Right atrium auricular region (tissue), 2 donors: Measurements from ENCODE around the gene PAK6. TPM values are rescaled to one million over a fixed set of nuclear protein-coding genes. Genes with fewer than 3 reads are reported as not detected.
A peak's percentile ranks its signal among the peaks of the same experiment; 100 is the strongest.

Source experiments
- DNase-seq: peaks from one replicate; pipeline ENCODE4 v3.0.0-alpha.2; 2019; ENCODE audit warnings: low spot score
- H3K27ac ChIP-seq, 2 donors: fragments of 200-600 bp; sonication (generic); 1 replicate in 1 of 2; 2 replicates in 1 of 2; pipeline ENCODE4 v1.5.1; 2016 to 2019
- H3K27me3 ChIP-seq, 2 donors: fragments of 200-600 bp; sonication (generic); one replicate each; pipeline versions ENCODE4 v1.5.1 to v1.6.0; 2017 to 2019
- H3K36me3 ChIP-seq: fragments of 200-600 bp; sonication (generic); one replicate; pipeline ENCODE4 v1.5.1; 2016
- H3K4me1 ChIP-seq, 2 donors: fragments of 200-600 bp; sonication (generic); one replicate each; pipeline versions ENCODE4 v1.5.1 to v1.6.0; 2017 to 2019
- H3K4me3 ChIP-seq, 2 donors: fragments of 200-600 bp; sonication (generic); 1 replicate in 1 of 2; 2 replicates in 1 of 2; pipeline ENCODE4 v1.5.1; 2017 to 2019; ENCODE audit warnings: mild to moderate bottlenecking in 1 of 2, moderate library complexity in 1 of 2
- H3K9me3 ChIP-seq, 2 donors: fragments of 200-600 bp; sonication (generic); one replicate each; pipeline ENCODE4 v1.5.1; 2019
- CTCF ChIP-seq, 2 donors: fragments of 200-600 bp; sonication (generic); IDR thresholded peaks; one replicate each; pipeline ENCODE4 v1.5.1; 2019; ENCODE audit warnings: antibody characterized with exemption in 2 of 2
- total RNA-seq, 2 donors: library from RNA; depleted of rRNA; stranded (reverse); fragments of >200 nt; gene quantifications; one replicate each; pipeline ENCODE4 v1.1.0, GENCODE V29; 2016

PAK6 gene
- total RNA-seq, 2 donors from 2014 or later, result 15.3 to 32.5 TPM

DNA sequence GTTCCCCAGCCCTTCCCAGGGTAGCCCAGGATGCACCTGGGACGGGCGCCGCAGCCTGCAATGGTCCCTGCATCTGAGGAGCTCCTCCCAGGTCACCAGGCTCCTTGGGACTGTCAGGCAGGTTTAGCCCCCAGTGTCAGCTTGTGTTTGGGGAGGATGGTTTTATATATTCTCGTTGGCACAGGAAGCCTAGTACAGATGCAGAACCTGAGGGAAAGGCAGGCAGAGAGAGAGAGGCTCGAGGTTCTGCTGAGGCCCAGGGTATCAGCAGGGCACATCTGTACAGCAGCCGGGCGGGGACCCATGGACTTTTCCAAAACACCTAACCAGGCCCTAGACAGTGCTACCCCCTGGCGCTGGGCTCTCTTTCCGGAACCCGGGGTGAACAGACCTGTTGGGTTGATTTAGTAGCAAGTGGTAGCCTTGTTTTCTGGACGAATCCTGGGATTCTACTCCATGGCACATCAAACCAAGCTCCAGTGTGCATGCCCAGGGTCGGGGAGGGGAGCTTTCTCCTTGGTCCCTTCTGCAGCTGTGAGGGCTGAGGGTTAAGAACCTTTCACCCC is 8.6 kb downstream of the PAK6 start:
- Histone ChIP-seq H3K4me3 (no peak overlapping the region), H3K9me3 (no peaks in the 10 kb centered on the region), H3K27me3 (no peaks in the 10 kb centered on the region), H3K27ac (no peak overlapping the region), H3K4me1 (peaks cover 0 to 31% of the 10 kb centered on the region in 2 donors), H3K36me3 (no peaks in the 10 kb centered on the region)
- no peak for TF ChIP-seq CTCF (IDR thresholded peaks at IDR 0.05)
- no peak for DNase-seq

DNA sequence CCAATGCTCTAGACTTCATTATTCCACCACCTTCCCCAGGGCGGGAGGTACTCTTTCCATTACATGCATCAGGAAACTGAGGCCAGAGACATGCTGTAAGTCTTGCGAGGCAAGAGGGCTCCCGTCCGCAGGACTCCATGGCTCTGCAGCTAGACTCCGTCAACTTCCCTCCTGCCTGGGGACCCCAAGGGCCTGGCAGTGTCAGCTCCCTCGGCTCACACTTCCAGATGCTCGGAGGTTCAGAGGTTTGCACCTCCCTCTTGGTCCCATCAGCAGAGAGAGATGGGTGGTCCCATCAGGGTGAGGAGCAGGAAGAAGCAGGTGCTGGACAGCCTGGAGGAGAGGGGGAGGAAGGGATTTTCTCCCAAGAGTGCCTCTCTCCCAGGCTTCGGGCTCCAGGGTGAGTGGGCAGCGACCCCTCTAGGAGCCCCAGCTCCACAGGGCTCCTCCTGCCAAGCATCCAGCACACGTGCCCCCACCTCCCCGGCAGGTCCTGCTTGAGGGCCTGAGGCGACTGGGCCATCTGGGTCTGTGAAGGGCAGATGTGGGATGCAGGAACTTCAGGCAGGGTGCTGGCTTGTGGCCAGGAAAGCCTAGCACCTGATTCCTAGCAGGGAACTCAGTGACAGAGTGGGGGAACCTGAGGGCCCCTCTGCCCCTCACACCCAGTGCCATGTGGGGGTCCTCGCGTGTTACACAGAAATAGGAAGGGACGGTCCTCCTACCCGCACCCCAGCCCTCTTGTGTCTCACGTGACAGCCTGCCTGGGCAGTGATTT is 9.3 kb downstream of the PAK6 start:
- TF ChIP-seq CTCF (IDR thresholded peaks at IDR 0.05), result no peak
- Histone ChIP-seq H3K4me3 (no peak overlapping the region), H3K36me3 (no peaks in the 10 kb centered on the region), H3K27me3 (no peaks in the 10 kb centered on the region), H3K9me3 (no peaks in the 10 kb centered on the region), H3K27ac (peak overlapping the region in 1 of 2 donors; percentile 38), H3K4me1 (peaks cover 0 to 38% of the 10 kb centered on the region in 2 donors)
- DNase-seq, result no peak

GRCh38 chr15:40249477-40250303 is 10.8 kb downstream of the PAK6 start:
- DNase-seq, result no peak
- no peak overlapping the region for H3K4me3 ChIP-seq
- H3K36me3 ChIP-seq, result no peaks in the 10 kb centered on the region
- no peaks in the 10 kb centered on the region for H3K9me3 ChIP-seq
- no peaks in the 10 kb centered on the region for H3K27me3 ChIP-seq
- peak overlapping the region; percentile 38 to 42 for H3K27ac ChIP-seq
- TF ChIP-seq CTCF (IDR thresholded peaks at IDR 0.05), result no peak
- H3K4me1 ChIP-seq, result peaks cover 0 to 47% of the 10 kb centered on the region in 2 donors

- H3K4me3 ChIP-seq, result no peak overlapping the region
- no peak for DNase-seq
- H3K36me3 ChIP-seq, result no peaks in the 10 kb centered on the region
- peaks cover 0 to 47% of the 10 kb centered on the region in 2 donors for H3K4me1 ChIP-seq
- TF ChIP-seq CTCF (IDR thresholded peaks at IDR 0.05), result no peak
- no peaks in the 10 kb centered on the region for H3K27me3 ChIP-seq
- peak overlapping the region; percentile 18 to 42 for H3K27ac ChIP-seq
- no peaks in the 10 kb centered on the region for H3K9me3 ChIP-seq
These were observed 11.4 kb downstream of the PAK6 start for GRCh38 chr15:40250304-40250656.

- peak overlapping the region; percentile 67 to 72 for H3K27ac ChIP-seq
- TF ChIP-seq CTCF (IDR thresholded peaks at IDR 0.05), result no peak
- no peaks in the 10 kb centered on the region for H3K27me3 ChIP-seq
- DNase-seq, result no peak
- H3K36me3 ChIP-seq, result no peaks in the 10 kb centered on the region
- H3K4me1 ChIP-seq, result peaks cover 0 to 47% of the 10 kb centered on the region in 2 donors
- H3K9me3 ChIP-seq, result no peaks in the 10 kb centered on the region
- H3K4me3 ChIP-seq, result no peak overlapping the region
These were observed 12.1 kb downstream of the PAK6 start for GRCh38 chr15:40250771-40251483.
